Hepatocyte (in vitro differentiated cells): ENCODE results near the gene DENND5B. TPM values are rescaled to one million over a fixed set of nuclear protein-coding genes. Genes with fewer than 3 reads are reported as not detected.
"Not testable (repeated sequence)": the region's sequence is repeated elsewhere in the genome, so short reads cannot be mapped to it uniquely, and the experiment has no call there.

Source experiments
- DNase-seq: peaks from one replicate; pipeline ENCODE4 v3.0.0-alpha.2; 2016; ENCODE audit warnings: low spot score
- H2AFZ ChIP-seq: fragments of 200-600 bp; sonication (generic); 2 replicates; pipeline ENCODE4 v1.6.0; 2016; ENCODE audit warnings: antibody characterized with exemption, mild to moderate bottlenecking
- H3K27ac ChIP-seq: fragments of 200-600 bp; sonication (generic); 2 replicates; pipeline ENCODE4 v1.5.1; 2016; ENCODE audit warnings: mild to moderate bottlenecking
- H3K27me3 ChIP-seq: fragments of 200-600 bp; sonication (generic); 2 replicates; pipeline ENCODE4 v1.6.1; 2016
- H3K36me3 ChIP-seq: fragments of 200-600 bp; sonication (generic); replicated peaks from 2 replicates; pipeline ENCODE4 v1.5.1; 2016; ENCODE audit warnings: low read depth; ENCODE audit not compliant: insufficient read depth
- H3K4me1 ChIP-seq: fragments of 200-600 bp; sonication (generic); 2 replicates; pipeline ENCODE4 v1.5.1; 2016; ENCODE audit warnings: mild to moderate bottlenecking, moderate library complexity; ENCODE audit not compliant: insufficient read depth
- H3K4me2 ChIP-seq: fragments of 200-600 bp; sonication (generic); 2 replicates; pipeline ENCODE4 v1.6.0; 2016
- H3K4me3 ChIP-seq: fragments of 200-600 bp; sonication (generic); 2 replicates; pipeline ENCODE4 v1.5.1; 2016; ENCODE audit warnings: mild to moderate bottlenecking
- H3K79me2 ChIP-seq: fragments of 200-600 bp; sonication (generic); 2 replicates; pipeline ENCODE4 v1.6.0; 2017; ENCODE audit warnings: mild to moderate bottlenecking
- H3K9me2 ChIP-seq: fragments of 200-600 bp; sonication (generic); replicated peaks from 2 replicates; pipeline ENCODE4 v1.6.0; 2017; ENCODE audit warnings: mild to moderate bottlenecking; ENCODE audit not compliant: insufficient read depth
- H3K9me3 ChIP-seq: fragments of 200-600 bp; sonication (generic); 2 replicates; pipeline ENCODE4 v1.5.1; 2016; ENCODE audit warnings: low read depth, mild to moderate bottlenecking
- H4K20me1 ChIP-seq: fragments of 200-600 bp; sonication (generic); 2 replicates; pipeline ENCODE4 v1.6.0; 2016; ENCODE audit warnings: mild to moderate bottlenecking; ENCODE audit not compliant: insufficient read depth, poor library complexity, severe bottlenecking
- CTCF ChIP-seq: fragments of 200-600 bp; sonication (generic); IDR thresholded peaks from 2 replicates; pipeline ENCODE4 v1.5.1; 2016; ENCODE audit warnings: antibody characterized with exemption, mild to moderate bottlenecking; ENCODE audit not compliant: poor library complexity
- EZH2 ChIP-seq: fragments of 200-600 bp; sonication (generic); IDR thresholded peaks from 2 replicates; pipeline ENCODE4 v1.6.1; 2016; ENCODE audit warnings: antibody characterized with exemption, mild to moderate bottlenecking, borderline replicate concordance
- EZH2phosphoT487 ChIP-seq: fragments of 200-600 bp; sonication (generic); IDR thresholded peaks from one replicate; pipeline ENCODE4 v1.6.1; 2018; ENCODE audit warnings: antibody characterized with exemption, mild to moderate bottlenecking, low read depth, moderate library complexity; ENCODE audit not compliant: unreplicated experiment, severe bottlenecking
- WGBS: methylation state at CpG from one replicate; pipeline ENCODE4 v1.1.6; 2016; ENCODE audit warnings: low lambda C conversion rate; ENCODE audit errors: missing lambda C conversion rate; 5-methylcytosine and 5-hydroxymethylcytosine counted together
- polyA plus RNA-seq: library from polyadenylated mRNA; unstranded; fragments of >200 nt; fragmentation: Nextera tagmentation; extraction: Ambion mirVana; gene quantifications from 2 replicates; pipeline ENCODE4 v1.2.1, GENCODE V29; 2016
- total RNA-seq: library from RNA; depleted of rRNA; stranded (reverse); fragments of >200 nt; gene quantifications from 2 replicates; pipeline ENCODE4 v1.2.3, GENCODE V29; 2014

Gene DENND5B
- total and polyA plus RNA-seq, 2 experiments from 2014 or later: 10.4 to 24.9 TPM

GRCh38 chr12:31476437-31476836 is 114.5 kb downstream of the DENND5B start:
- Histone ChIP-seq H4K20me1 (no peaks in the 10 kb centered on the region), H2AFZ (no peak overlapping the region), H3K9me2 (no peaks in the 10 kb centered on the region), H3K4me3 (no peak overlapping the region), H3K4me1 (peaks cover 10% of the 10 kb centered on the region), H3K9me3 (no peaks in the 10 kb centered on the region), H3K27me3 (no peaks in the 10 kb centered on the region), H3K79me2 (no peaks in the 10 kb centered on the region), H3K36me3 (no peaks in the 10 kb centered on the region), H3K4me2 (no peak overlapping the region), H3K27ac (no peak overlapping the region)
- whole genome bisulfite sequencing: 84% methylated on average over 4 of the region's 4 CpGs
- DNase-seq: no peak
- no peak for TF ChIP-seq CTCF
- TF ChIP-seq EZH2phosphoT487: no peak
- TF ChIP-seq EZH2: no peak

- not testable (repeated sequence) for H4K20me1 ChIP-seq, H3K36me3 ChIP-seq, H3K27ac ChIP-seq, H3K9me2 ChIP-seq, DNase-seq, H3K4me2 ChIP-seq, H2AFZ ChIP-seq, H3K27me3 ChIP-seq, H3K4me3 ChIP-seq, H3K9me3 ChIP-seq, H3K79me2 ChIP-seq
- H3K4me1 ChIP-seq: peaks cover 10% of the 10 kb centered on the region
- 89% methylated on average over 7 of the region's 7 CpGs for WGBS
Observed at GRCh38 chr12:31475610-31476009, 115.3 kb downstream of the DENND5B start.

- H3K36me3 ChIP-seq: no peaks in the 10 kb centered on the region
- no peaks in the 10 kb centered on the region for H3K79me2 ChIP-seq
- peak overlapping the region; percentile 29 for H3K4me2 ChIP-seq
- H3K4me1 ChIP-seq: peaks cover 10% of the 10 kb centered on the region
- no peaks in the 10 kb centered on the region for H3K27me3 ChIP-seq
- DNase-seq: no peak
- H4K20me1 ChIP-seq: no peaks in the 10 kb centered on the region
- TF ChIP-seq EZH2phosphoT487 (no peak), EZH2 (no peak), CTCF (no peak)
- H3K27ac ChIP-seq: no peak overlapping the region
- H2AFZ ChIP-seq: no peak overlapping the region
- 77% methylated on average over 2 of the region's 2 CpGs for WGBS
- H3K9me3 ChIP-seq: no peaks in the 10 kb centered on the region
- H3K9me2 ChIP-seq: no peaks in the 10 kb centered on the region
- H3K4me3 ChIP-seq: no peak overlapping the region
Observed at GRCh38 chr12:31474751-31475150, 116.2 kb downstream of the DENND5B start.

- no peak for DNase-seq
- Histone ChIP-seq H4K20me1 (no peaks in the 10 kb centered on the region), H3K4me3 (no peak overlapping the region), H3K4me2 (no peak overlapping the region), H3K4me1 (peaks cover 10% of the 10 kb centered on the region), H3K27ac (no peak overlapping the region), H3K27me3 (no peaks in the 10 kb centered on the region), H3K9me2 (no peaks in the 10 kb centered on the region), H3K9me3 (no peaks in the 10 kb centered on the region), H3K79me2 (no peaks in the 10 kb centered on the region), H2AFZ (no peak overlapping the region), H3K36me3 (no peaks in the 10 kb centered on the region)
- TF ChIP-seq EZH2 (no peak), EZH2phosphoT487 (no peak), CTCF (no peak)
- 67% methylated on average over 7 of the region's 7 CpGs for WGBS
Observed at GRCh38 chr12:31471823-31472222, 119.1 kb downstream of the DENND5B start.
